GM04503 (cell line): Measurements from ENCODE around the gene FOXL2NB.
"Not testable (repeated sequence)": the region's sequence is repeated elsewhere in the genome, so short reads cannot be mapped to it uniquely, and the experiment has no call there.

Experiments used
- DNase-seq: peaks from one replicate; pipeline ENCODE4 v3.0.0-alpha.2; 2012; ENCODE audit warnings: low read depth

The FOXL2NB gene

DNA sequence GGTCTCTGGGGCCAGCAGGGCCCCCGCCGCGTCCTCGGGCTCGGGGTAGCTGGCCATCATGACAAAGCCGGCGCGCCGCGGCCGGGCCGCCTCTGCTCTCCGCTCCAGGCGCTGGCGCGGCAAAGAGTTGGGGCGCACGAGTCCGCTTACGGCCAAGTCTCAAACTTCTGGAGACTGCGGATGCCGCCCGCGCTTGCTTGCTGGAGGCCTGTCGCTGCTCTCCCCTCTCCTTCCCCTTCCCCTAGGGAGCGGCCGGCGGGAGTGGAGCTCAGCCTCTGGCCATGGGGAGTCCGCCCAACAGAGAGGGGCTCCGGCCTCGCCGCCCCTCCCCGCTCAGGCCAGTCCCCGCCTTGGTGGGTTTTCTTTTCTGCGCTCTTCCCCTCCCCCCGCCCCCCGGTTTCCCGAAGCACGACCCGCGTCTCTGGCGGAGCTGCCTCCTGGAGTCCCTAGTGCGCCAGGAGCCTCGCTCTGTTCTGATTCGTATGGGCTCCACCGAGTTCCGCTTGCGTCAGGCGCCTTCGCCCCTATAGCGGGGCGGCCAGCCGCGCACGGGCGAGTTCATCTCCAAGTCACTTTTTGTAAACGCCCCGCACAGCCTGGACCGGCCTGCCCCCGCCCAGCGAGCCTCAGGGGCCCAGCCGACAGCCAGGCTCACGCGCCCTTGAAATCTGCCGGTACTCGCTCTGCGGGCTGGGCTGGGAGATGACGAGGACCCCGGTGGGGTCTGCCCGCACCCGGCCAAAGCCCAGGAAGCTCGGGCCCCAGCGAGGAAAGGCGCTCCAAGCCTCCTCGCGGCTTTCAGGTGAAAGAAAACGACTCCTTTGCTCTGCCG, at the start of gene FOXL2NB, which contains the start of gene FOXL2:
Gene FOXL2NB, plus strand, starts transcription at position 555 of the 832 bp plus-strand sequence. Its CDS starts 148 bp downstream, at position 703.
Gene FOXL2, minus strand, starts transcription at position 475 of the 832 bp plus-strand sequence. Its CDS starts 415 bp downstream, at position 60.
- DNase-seq, result peak; percentile 63

DNA sequence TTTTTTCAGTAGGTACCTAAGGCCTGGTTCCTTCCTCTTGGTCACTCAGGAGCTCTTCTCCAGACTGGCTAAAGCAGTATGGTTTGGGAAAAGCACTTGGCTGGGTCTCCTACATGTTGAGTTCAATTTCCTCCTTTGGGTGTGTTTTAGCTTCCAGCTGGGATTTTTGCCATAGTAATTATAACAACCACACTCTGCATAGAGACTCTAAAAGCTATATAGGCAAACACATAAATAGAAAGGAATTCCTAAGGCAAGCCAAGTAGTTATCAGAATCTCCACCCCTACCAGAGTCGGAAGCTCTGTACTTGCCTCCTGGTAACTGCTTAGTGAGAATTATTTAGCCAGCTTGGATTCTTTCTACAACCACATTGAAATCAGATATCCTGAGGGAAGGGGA, 48.7 kb upstream of the FOXL2NB start:
- peak; percentile 71 for DNase-seq

DNA sequence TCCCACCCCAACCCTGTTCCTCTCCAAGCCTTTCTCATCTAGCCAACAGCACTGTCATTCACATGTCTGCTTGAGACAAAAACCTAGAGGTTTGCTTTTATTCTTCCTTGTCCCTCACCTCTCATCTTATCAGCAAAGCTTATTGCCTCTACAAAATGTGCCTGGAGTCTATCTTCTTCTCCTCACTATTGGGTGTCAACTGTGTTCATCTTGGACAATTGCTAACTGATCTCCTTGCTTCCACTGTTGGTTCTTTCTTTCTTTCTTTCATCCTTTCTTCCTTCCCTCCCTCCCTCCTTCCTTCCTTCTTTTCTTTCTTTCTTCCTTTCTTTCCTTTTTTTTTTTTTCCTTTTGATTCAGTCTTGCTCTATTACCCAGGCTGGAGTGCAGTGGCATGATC, 48.3 kb upstream of the FOXL2NB start:
- DNase-seq, result no peak

DNA sequence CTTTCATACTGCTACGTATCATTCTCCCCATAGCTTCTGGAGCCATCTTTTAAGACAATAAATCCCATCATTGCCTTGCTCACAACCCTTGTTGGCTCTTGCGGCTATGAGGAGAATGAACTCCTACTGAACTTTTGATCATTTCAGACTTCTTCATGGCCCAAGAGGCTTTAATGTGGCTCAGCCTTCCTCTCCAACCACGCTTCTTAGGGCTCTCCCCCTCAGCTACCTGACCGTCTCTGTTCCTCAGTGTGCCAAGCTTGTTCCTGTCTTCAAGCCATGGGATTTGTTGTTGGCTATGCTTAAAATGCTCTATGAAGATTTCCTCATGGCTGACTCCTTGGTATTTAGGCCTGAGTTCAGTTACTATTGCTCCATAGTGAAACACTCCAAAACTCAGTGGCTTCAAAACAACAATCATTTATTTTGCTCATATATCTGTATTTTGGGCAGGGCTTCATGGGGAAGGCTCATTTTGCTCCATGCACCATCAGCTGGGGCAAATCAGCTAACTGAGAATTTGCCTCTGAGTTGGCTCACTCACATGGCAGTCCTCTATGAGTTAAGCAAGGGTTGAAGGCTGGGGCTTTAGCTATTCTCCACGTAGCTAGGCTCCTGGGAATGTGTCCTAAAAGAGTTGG, 47.5 kb upstream of the FOXL2NB start:
- no peak for DNase-seq

DNA sequence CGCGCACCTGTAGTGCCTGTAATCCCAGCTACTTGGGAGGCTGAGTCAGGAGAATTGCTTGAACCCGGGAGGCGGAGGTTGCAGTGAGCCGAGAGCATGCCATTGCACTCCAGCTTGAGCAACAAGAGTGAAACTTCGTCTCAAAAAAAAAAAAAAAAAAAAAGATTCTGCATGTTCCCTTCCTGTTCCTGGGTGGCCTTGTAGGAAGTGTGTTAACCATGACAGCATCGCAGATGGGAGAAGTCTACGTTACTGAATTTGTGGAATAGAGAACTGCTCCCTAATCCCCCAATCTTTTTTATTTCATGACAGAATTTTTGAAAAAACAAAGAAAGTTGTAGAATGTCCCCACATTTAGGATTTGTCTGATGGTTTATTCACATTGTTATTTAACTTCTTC, 45.5 kb upstream of the FOXL2NB start:
- DNase-seq, result no peak

DNA sequence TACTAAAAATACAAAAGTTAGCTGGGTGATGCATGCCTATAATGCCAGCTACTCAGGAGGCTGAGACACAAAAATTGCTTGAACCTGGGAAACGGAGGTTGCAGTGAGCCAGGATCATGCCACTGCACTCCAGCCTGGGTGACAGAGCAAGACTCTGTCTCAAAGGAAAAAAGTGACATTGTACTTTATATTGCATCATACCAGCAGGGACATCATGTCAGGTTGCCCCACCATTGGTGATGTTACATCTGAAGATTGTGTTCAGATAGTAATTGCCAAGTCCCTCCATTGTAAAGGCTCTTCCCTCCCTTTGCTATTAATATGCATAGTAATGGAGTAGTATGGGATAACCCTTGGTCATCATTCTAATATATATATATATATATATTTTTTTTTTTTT, 44.8 kb upstream of the FOXL2NB start:
- no peak for DNase-seq

DNA sequence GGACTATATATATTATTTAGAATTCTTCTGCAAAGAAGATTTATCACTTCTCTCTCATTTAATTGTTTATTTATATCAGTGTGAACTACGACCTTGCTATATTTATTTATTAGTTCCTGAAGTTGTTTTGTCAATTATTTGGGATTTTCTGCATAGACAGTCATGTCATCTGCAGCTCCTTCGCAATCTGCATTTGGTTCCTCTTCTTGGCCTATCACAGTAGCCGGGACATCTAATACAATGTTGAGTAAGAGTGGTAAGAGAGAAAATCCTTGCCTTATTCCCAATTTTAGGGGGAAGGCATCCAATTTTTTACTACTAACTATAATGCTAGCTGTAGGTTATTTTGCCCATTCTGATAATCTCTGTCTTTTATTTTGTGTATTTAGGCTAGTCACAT, 39.5 kb upstream of the FOXL2NB start:
- DNase-seq, result no peak

DNA sequence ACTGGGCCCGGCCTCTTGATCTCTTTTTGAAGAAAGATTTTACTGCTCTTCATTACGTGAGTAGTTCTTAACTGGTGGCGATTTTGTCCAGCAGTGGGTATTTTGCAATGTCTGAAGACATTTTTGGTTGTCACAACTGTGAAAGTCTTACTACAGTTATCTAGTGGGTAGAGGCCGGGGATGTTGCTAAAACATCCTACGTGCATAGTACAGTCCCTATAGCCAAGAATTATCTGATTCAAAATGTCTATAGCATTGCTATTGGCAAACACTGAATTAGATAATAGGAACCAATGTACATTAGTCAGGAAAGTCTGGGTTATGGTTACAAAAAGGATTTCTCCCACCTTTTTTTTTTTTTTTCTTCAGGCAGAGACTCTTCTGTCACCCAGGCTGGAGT, 38.2 kb upstream of the FOXL2NB start:
- DNase-seq, result no peak

DNA sequence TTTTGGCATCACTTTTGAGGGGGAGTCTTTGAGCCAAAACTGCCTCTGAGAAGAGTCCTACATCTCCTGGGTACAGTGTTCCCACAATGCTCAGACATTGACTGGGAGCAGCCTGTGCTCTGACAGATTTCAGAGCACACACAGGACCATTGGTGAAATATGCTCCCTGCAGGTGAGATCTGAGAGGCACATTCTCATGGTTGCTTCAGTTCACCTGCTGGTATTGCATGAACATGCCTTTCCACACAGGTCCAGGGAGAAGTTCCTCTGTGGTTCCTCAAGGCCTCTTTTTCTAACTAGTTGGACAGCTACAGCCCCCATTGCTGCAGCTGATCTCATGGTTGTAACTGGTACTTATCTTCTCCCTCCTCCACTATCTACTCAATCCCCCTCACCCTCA, 37.1 kb upstream of the FOXL2NB start:
- DNase-seq, result no peak

DNA sequence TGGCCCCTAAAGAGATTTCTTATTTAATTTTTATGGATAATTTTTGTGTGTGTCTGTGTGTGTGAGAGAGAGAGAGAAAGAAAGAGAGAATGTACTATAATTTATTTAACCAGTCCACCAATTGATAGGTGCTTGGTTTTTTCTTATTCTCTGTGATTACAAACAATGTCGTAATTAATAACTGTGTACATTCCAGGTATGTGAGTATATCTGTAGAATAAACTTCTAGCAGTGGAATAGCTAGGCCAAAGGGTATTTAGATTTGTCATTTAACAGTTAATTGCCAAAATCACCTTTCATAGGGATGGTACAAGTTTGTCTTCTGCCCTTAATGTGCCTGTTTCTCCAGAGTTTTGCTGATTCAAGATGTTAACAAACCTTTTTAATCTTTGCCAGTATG, 35.4 kb upstream of the FOXL2NB start:
- no peak for DNase-seq

DNA sequence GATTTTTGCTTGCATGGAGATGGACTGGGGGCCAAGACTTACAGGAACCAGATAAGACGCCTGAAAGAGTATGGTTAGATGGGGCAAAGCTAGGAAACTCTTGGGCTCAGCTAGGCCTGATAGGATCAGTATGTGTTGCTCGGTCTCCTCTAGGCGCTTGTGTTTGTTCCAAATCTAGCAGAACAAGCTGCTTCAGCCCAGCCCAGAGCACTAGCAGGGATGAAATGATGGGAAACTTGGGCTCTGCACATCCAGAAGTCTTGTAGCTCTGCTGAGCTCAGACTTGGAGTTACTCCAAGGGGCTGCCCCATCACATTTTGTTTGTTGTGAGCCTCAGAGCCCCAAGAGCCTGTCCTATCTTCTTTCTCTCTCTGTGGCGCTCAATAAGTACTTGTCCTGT, 34.8 kb upstream of the FOXL2NB start:
- DNase-seq, result no peak

DNA sequence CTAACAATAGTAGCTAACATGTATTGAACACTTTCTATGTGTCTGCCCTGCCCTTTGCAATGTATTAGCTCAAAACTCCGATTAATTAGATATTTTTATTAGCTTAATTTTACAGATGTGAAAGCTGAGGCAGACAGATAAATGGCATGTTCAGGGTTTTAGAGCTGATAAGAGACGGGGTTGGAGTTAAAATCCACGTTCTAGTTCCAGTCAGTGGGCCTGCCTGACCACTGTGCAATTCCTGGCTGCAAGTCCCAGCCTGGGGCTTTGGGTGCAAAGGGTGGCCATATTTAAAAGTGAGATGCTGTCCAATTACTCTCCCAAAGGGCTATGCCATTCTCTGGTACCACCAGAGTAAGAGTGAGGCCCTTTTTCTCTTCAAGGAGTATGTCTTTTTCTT, 33.3 kb upstream of the FOXL2NB start:
- no peak for DNase-seq

DNA sequence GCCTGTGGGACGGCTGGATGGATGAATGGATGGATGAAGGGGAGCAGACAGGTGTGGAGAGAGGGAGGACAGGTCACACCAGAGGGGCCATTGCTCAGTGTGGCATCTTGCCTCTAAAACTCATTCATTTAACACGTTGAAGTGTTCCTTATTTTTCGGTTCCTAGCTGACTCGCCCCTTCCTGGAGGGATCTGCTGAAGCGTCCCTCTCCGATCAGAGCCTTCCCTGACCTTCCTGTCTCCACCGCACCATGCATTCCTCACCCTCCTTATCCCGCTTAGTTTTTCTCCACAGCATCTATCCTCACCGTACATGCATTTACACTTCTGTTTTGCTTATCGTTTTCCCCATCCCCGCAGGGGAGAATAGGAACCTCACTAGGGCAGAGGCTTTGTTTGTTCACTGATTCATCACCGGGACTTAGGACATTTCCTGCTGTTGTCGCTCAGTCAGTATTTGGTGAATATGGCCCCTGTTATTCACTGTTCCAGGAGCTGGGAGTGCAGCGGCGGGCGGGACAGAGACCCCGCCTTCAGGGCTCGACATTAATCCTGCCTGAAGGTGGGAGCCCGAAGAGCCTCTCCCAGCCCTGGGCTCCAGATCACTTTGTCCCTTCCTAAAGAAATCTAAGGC, 32.0 kb upstream of the FOXL2NB start:
- DNase-seq, result no peak

DNA sequence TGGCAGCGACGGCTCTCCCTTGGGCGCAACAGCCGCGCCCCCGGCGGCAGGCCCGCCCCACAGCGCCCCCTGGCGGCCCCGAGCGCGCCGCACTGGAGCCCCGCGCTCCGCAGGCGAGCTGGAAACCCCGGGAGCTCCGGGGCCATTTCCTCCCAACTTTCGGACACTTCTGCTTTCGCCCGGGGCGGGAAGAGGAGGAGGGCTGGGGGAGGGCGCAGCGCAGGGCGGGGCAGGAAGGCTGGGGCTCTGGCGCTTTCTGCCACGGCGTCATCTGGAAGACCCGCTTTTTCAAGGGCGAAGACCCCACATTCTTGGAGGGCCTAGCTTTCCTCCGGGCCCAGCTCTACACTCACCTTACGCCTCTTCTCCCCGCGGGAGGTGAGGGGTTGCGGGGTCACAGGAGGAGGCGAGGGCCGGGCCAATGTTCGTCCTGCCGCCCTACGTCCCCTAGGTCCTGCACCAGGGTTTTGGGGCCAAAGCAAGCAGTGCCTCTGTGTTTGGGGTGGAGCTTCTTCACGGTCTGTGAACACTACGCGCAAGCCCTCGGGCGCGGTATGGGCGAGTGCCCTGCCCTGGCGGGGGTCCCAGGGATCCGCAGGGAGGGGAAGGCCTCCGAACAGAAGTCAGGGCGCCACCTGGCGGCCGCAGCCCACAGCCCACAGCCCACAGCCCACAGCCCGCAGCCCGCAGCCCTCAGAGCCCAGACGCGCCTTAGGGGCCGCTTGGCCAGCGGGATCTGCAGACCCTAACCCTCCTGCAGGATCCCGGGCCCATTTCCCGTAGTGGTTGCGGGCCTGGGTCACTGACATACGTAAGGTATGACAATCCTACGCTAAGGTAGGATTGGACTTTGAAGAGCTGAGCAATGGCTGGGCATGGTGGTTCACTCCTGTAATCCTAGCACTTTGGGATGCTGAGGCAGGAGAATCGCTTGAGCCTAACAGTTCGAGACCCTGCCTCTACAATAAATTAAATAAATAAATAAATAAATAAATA, 31.2 kb upstream of the FOXL2NB start:
- peak; percentile 55 for DNase-seq

DNA sequence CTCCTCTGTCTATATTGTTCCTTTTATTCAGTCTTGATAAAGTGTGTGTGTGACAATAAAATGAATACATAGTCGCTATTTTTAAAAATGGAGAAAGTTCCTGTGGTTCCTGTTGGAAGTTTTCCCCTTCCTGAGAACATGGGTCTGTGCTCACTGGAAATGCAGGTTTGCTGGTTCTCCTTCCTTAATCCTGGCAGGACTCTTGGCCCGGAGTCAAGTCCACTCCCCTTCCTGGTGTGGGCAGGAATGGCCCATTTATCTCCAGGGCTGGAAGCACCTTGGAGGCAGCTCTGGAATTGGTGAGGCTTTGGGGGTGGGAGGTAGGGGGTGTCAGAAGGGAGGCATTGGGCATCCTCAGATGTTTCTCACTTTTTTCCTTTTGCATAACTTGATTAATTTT, 30.2 kb upstream of the FOXL2NB start:
- no peak for DNase-seq

DNA sequence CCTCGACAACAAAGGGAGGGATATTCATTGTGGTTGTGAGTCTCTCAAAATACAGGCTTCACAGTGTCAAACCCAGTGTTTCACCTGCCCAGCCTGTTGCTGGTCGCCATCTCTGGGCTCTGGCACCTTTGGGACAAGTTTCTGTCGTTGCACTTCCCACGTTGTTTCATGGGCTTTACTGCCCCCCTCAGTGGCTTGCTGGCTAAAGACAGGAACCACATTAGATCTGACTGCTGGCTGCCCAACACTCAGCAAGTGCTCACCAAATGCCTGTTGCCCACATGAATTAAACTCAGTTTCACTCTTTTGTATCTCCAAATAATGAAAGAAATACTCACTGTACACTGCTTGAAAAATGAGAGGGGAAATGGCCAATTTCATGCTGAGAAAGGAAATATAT, 27.7 kb upstream of the FOXL2NB start:
- no peak for DNase-seq

DNA sequence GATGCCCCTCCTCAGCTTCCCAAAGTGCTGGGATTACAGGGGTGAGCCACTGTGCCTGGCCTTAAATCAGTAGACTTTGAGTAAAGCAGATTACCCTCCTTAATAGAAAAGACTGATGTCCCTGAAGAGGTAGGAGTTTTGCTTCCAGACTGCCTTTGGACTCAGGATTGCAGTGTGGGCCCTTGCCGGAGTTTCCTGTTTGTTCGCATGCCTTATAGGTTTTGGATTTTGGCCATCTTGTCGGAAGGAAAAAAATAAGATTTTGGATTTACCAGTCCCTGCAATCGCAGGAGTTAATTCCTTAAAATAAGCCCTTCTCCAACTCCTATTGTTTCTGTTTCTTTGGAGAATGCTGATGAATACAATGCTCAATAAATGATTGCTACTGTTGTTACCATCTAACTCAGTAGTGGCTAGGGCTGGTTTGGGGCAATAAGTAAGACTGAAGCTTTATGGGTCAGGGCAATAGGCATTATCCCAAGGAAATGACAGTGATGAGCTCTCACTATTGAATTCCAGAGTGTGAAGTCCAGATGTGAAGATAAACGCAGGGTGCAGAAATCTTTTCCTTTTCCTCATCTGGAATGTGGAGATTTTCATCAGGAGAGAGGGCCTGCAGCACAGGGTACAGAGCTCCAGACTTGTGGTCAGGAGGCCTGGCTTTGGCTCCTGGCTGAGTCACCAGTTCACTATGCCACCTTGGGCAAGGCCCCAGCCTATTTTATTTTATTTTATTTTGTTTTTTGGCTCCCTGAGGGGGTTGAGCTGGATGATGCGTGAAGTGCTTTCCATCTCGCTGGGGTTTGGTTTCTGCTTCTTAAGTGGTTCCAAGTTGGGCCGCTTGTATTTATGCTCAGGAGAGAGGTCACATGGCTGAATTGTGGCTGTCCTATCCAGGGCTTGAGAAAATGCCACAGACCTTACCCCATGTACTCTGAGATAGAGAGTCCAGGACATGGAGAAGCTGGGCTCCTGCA, 25.4 kb upstream of the FOXL2NB start:
- DNase-seq, result peak; percentile 86

DNA sequence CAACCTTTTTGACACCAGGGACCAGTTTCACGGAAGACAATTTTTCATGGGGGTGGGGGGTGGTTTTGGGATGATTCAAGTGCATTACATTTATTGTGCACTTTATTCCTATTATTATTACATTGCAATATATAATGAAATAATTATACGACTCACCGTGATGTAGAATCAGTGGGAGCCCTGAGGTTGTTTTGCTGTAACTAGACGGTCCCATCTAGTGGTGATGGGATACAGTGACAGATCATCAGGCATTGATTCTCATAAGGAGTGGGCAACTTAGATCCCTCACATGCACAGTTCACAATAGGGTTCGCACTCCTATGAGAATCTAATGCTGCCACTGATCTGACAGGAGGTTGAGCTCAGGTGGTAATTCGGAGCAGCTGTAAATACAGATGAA, 24.6 kb upstream of the FOXL2NB start:
- DNase-seq, result not testable (repeated sequence)

DNA sequence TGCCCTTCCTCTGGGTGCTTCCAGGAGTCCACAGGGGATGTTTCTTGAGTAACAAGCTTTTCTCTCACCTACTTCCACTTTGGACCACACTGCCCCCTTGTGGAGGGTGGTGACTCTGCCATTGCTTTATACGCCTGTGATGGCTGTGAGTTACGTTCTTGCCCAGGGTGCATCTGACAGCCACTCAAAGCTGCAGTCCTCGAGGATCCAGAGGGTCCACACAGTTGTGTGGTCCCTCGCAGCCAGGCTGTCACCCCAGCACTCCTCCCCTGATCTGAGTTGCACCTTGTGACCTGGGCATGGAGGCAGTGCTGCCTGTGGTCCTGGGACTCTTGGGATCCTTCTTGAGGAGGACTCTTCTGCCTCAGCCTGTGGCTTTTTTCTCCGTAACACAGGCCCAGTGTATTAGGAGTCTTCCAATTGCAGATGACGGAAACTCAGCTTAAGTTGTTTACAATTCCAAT, 23.5 kb upstream of the FOXL2NB start:
- DNase-seq, result no peak

DNA sequence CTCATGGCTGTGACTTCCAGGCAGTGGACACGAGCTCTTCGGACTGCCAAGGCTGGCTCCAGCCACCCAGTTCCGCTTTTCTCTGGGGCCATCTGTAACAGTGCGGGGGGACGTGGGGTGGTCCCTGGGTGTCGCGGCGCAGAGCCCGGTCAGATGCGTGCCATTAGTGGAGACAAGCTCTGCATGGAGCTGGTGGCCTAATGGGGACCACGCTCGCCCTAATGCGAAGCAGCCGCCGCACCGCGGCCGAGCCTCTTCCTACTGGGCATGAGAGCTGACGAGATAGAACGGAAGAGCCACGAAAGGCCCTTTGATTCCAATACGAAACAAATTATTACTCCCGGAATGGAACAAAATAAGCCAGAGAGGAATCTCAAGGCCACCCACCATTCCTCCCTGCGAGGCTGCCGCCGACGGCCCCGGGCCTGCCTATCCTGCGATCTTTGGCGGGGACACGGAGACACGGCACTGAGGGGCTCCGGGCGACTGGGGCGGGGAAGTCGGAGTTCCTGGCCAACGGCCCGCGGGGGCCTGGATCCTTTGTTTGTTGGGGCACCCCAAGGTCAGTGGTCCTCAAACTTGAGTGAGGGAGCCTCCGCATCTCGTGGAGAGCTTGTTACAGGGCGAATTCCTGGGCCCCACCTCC, 18.2 kb upstream of the FOXL2NB start:
- no peak for DNase-seq
